Activated CD8-positive, alpha-beta memory T cell treated with anti-CD3 and anti-CD28 coated beads, Interleukin-2, amount 10 ng/mL, durations not matched to agents 7 days and 5 days (primary cell): ENCODE measurements around the gene CYP2J2. TPM values are rescaled to one million over a fixed set of nuclear protein-coding genes. Genes with fewer than 3 reads are reported as not detected.
"Not testable (repeated sequence)": the region's sequence is repeated elsewhere in the genome, so short reads cannot be mapped to it uniquely, and the experiment has no call there.

Experiments
- ATAC-seq: fragments of 150-1000 bp; cut with Tn5 transposase; one replicate; pipeline ENCODE4 v1.10.0; 2021; ENCODE audit warnings: moderate library complexity
- CTCF ChIA-PET: fragments of 350-600 bp; sonication (Branson Sonifier 250); formaldehyde crosslinking; loops from one replicate; lab custom pipeline; 2021; ENCODE audit warnings: antibody characterized with exemption; lab: Charles Lee
- DNase-seq: peaks from one replicate; pipeline ENCODE4 v3.0.0-alpha.2; 2020
- H3K27ac Mint-ChIP-seq: one replicate; pipeline ENCODE4 v1.8.0; 2021; ENCODE audit warnings: mild to moderate bottlenecking, mixed read lengths
- H3K27me3 Mint-ChIP-seq: one replicate; pipeline ENCODE4 v1.8.0; 2021; ENCODE audit warnings: mixed read lengths
- H3K36me3 Mint-ChIP-seq: one replicate; pipeline ENCODE4 v1.8.0; 2021; ENCODE audit warnings: mild to moderate bottlenecking, mixed read lengths
- H3K4me1 Mint-ChIP-seq: one replicate; pipeline ENCODE4 v1.8.0; 2021; ENCODE audit warnings: mixed read lengths
- H3K4me3 Mint-ChIP-seq: one replicate; pipeline ENCODE4 v1.8.0; 2021; ENCODE audit warnings: mild to moderate bottlenecking, moderate library complexity, mixed read lengths
- H3K9me3 Mint-ChIP-seq: one replicate; pipeline ENCODE4 v1.8.0; 2022; ENCODE audit warnings: low read depth, mixed read lengths
- total RNA-seq, 2 experiments: library from RNA; stranded (reverse); gene quantifications; one replicate each; pipeline ENCODE4 v1.2.3, GENCODE V29; 2021

Gene CYP2J2
- total RNA-seq, 2 experiments from 2014 or later, result 2.2 to 4.5 TPM

DNA sequence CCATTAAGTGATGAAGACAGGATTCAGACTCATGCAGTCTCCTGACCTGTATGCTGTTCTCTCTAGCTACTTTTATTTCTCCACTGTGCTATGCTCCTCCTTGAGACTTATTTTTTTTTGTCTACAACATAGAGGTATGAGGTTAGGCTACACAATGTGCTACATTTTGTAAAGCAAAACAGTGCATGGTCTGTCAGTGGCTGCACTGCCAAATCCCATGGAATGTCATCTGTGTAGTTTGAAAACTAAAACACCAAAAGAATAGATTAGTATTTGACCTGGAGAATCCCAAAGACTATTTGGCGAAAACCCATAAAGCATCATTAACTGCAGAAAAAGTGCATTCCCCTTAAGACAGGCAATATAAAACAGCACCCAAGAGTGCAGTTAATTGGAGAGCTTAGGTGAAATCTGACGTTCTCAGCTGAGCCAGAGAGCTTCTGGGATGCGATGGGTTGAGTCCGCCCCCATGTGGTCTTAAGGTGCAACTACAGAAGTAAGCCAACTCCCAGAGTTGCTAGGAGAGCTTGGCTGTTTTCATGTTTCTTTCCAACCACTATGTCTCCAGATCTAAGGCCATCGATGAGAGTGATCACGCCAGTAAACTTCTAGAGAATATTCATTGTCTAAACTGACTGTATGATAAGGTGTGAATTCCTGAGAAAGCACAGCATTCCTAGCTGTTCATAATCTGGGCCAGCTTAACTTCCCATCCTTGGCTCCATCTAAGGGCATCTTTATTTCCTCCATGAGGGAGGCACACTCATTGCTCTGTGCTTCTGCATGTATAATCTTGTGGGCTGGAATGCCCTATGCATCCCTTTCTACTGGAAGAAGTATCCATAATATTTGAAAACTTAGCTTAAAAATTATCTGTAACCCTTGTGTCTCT lies 20.7 kb upstream of the CYP2J2 start:
- Mint-ChIP-seq H3K9me3 (no peaks in the 10 kb centered on the region), H3K4me1 (no peaks in the 10 kb centered on the region), H3K4me3 (no peak overlapping the region), H3K27me3 (peaks cover 23% of the 10 kb centered on the region), H3K27ac (no peak overlapping the region), H3K36me3 (no peaks in the 10 kb centered on the region)
- CTCF ChIA-PET, result interaction anchor here (0.7 to 2.4 kb wide), 30 partner anchors 9 to 1431 kb away, joined by 3 to 36 read pairs (median 4); no protein-coding TSS in a partner anchor
- ATAC-seq (peak; percentile 84), DNase-seq (peak; percentile 68)

DNA sequence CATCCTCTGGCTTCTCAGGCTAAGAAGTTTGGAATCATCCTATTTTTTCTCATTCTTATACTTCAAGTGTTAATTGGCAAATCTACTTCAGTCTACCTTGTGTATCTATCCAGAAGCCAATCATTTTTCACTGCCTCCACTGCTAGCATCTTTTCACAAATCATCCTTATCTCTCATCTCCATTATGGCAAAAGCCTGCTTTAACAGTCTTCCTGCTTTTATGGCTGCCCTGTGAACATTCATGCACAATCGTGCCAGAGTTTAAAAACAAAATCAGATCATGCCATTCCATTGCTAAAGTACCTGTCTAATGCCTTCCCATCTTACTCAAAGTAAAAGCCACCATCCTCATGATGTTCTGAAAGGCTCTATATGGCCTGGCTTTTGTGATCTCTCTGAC lies 19.2 kb upstream of the CYP2J2 start:
- no peaks in the 10 kb centered on the region for H3K4me1 Mint-ChIP-seq
- no peak overlapping the region for H3K4me3 Mint-ChIP-seq
- H3K36me3 Mint-ChIP-seq, result no peaks in the 10 kb centered on the region
- H3K27ac Mint-ChIP-seq, result no peak overlapping the region
- CTCF ChIA-PET, result interaction anchor here (1.3 to 2.4 kb wide), 5 partner anchors 19 to 68 kb away, joined by 3 to 36 read pairs (median 20); no protein-coding TSS in a partner anchor
- ATAC-seq (no peak), DNase-seq (no peak)
- H3K27me3 Mint-ChIP-seq, result peaks cover 25% of the 10 kb centered on the region
- no peaks in the 10 kb centered on the region for H3K9me3 Mint-ChIP-seq

DNA sequence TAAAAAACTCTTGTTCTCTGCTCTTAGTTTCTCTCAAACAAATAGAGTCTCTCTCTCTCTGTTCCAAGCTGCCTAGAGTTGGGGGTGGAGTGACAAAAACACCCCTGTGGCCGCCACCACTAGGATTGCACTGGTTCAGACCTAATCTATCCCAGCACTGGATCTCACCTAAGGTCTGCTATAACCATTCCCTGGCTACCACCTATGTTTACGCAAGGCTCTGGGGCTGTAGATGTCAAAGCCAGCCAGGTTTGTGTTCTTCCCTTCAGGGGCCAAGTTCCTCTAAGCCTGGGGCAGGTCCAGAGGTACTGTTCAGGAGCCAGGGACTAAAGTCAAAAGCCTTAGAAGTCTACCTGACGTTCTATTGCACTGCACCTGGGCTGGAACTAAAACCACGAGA lies 12.8 kb upstream of the CYP2J2 start:
- H3K4me1 Mint-ChIP-seq, result no peaks in the 10 kb centered on the region
- no peaks in the 10 kb centered on the region for H3K9me3 Mint-ChIP-seq
- CTCF ChIA-PET, result no interaction called here
- DNase-seq (no peak), ATAC-seq (no peak)
- H3K4me3 Mint-ChIP-seq, result no peak overlapping the region
- no peaks in the 10 kb centered on the region for H3K36me3 Mint-ChIP-seq
- no peak overlapping the region for H3K27ac Mint-ChIP-seq
- H3K27me3 Mint-ChIP-seq, result peaks cover 33% of the 10 kb centered on the region

DNA sequence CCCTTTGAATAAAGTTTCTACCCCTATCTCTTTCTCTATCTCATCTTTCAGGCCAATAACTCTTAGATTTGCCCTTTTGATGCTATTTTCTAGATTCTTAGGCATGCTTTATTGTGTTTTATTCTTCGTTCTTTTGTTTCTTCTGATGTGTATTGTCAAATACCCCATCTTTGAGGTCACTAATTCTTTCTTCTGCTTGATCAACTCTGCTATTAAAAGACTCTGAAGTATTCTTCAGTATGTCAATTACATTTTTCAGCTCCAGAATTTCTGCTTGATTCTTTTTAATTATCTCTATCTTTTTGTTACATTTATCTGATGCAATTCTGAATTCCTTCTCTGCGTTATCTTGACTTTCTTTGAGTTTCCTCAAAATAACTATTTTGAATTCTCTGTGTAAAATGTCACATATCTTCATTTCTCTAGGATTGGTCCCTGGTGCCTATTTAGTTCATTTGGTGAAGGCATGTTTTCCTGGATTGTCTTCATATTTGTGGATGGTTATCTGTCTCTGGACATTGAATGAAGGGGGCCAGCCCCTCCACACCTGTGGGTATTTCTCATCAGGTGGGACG lies 11.2 kb upstream of the CYP2J2 start:
- no peak overlapping the region for H3K27ac Mint-ChIP-seq

DNA sequence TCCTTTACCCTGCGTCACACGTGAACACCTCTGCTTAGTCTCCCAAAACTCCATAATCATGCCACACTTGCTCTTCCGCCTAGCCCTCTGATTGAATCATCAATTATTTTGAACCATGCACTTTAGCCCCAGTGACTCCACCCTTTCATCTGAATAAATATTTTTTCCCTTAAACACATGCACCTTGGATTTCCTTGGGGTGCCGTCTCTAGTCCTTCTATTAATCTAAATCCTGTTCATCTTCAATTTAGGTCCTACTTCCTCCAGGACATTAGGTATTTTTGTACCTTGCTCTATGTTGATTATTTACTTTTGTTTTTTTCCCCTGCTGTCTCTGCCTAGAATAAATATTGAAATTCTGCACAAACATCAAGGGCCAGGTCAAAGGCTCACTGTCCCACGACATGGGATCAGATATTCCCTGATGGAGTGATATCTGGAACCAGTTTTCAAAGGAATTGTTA lies 9.8 kb upstream of the CYP2J2 start:
- no peak overlapping the region for H3K4me3 Mint-ChIP-seq
- CTCF ChIA-PET, result interaction anchor here (1.5 kb wide), 1 partner anchor 11 kb away, joined by 6 read pairs; no protein-coding TSS in a partner anchor
- H3K27ac Mint-ChIP-seq, result no peak overlapping the region
- ATAC-seq (no peak), DNase-seq (no peak)
- no peaks in the 10 kb centered on the region for H3K9me3 Mint-ChIP-seq
- no peaks in the 10 kb centered on the region for H3K36me3 Mint-ChIP-seq
- H3K27me3 Mint-ChIP-seq, result peaks cover 34% of the 10 kb centered on the region
- H3K4me1 Mint-ChIP-seq, result no peaks in the 10 kb centered on the region

More for the DNA sequence above, 11.2 kb upstream of the CYP2J2 start:
- CTCF ChIA-PET, result interaction anchor here (1.5 kb wide), 1 partner anchor 9 kb away, joined by 6 read pairs; no protein-coding TSS in a partner anchor
- Mint-ChIP-seq H3K4me1 (no peaks in the 10 kb centered on the region), H3K27me3 (peaks cover 38% of the 10 kb centered on the region), H3K4me3 (no peak overlapping the region), H3K36me3 (no peaks in the 10 kb centered on the region), H3K9me3 (no peaks in the 10 kb centered on the region)
- no peak for DNase-seq
- no peak for ATAC-seq

DNA sequence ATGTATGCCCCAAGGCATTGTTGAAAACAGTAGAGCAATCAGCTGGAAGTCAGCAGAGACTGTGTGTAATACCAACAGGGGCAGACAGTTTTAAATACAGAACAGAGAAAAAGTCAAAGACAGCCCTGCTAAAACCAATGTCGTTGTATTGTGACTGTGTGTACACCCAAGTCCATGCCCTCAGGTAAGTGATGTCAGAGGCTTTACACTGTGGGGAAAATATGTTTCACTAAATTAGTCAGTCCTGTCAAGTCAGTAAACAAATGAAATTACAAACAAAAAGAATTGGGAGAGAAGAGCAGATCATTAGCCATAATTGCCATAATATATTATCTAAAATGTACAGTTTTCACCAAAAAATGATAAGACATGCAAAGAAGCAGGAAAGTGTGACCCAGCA lies 2.4 kb upstream of the CYP2J2 start:
- H3K36me3 Mint-ChIP-seq, result peaks cover 13% of the 10 kb centered on the region
- no peak for ATAC-seq
- no peak for DNase-seq
- H3K27me3 Mint-ChIP-seq, result peaks cover 57% of the 10 kb centered on the region
- H3K4me1 Mint-ChIP-seq, result peaks cover 17% of the 10 kb centered on the region
- H3K27ac Mint-ChIP-seq, result no peak overlapping the region
- H3K9me3 Mint-ChIP-seq, result no peaks in the 10 kb centered on the region
- no peak overlapping the region for H3K4me3 Mint-ChIP-seq
- CTCF ChIA-PET, result interaction anchor here (1.1 to 1.2 kb wide), 3 partner anchors 18 to 49 kb away, joined by 3 to 4 read pairs (median 3); no protein-coding TSS in a partner anchor

DNA sequence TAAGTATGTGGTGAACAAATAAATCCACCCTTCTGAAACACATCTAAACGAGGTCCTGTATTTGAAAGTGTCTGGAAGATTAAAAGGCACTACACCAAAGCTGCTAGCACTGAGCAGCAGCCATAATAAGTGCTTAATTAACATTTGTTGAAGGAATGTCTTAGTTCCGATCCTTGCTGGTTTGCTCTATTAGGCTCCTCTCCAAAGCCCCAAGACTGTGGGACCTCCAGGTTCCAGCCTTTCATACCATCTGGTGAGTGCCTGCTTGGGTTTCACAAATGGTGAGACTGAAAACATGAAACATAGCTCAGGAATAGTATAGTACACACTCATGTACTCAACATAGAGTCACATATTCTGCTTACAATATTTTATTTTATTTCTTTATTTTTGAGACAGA lies 640 bp upstream of the CYP2J2 start:
- CTCF ChIA-PET, result interaction anchor here (1.0 kb wide), 1 partner anchor 20 kb away, joined by 3 read pairs; no protein-coding TSS in a partner anchor
- no peak overlapping the region for H3K27ac Mint-ChIP-seq
- peak overlapping the region; percentile 81 for H3K4me3 Mint-ChIP-seq
- H3K4me1 Mint-ChIP-seq, result peaks cover 17% of the 10 kb centered on the region
- ATAC-seq (no peak), DNase-seq (no peak)
- peaks cover 17% of the 10 kb centered on the region for H3K36me3 Mint-ChIP-seq
- peaks cover 56% of the 10 kb centered on the region for H3K27me3 Mint-ChIP-seq
- peaks cover 4% of the 10 kb centered on the region for H3K9me3 Mint-ChIP-seq

DNA sequence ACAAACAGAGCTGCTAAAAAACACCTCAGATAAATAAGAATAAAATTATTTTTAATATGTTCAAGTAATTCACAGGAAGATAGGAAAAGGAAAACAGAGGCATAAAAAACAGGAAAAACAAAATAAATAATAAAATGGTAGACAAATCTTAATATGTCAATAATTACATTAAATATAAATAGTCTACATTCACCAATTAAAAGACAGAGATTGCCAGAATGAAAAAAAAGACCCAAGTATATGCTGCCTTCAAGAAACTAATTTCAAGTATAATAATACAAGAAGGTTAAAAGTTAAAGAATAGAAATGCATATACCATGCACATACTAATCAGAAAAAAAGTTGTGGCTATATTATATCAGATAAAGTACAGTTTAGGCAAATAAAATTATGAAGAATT lies 1.9 kb downstream of the CYP2J2 start:
- DNase-seq, result no peak
- Mint-ChIP-seq H3K9me3 (peaks cover 4% of the 10 kb centered on the region), H3K27ac (no peak overlapping the region), H3K4me1 (peaks cover 25% of the 10 kb centered on the region), H3K36me3 (peaks cover 17% of the 10 kb centered on the region), H3K27me3 (peaks cover 55% of the 10 kb centered on the region), H3K4me3 (no peak overlapping the region)
- CTCF ChIA-PET, result interaction anchor here (0.8 to 1.4 kb wide), 2 partner anchors 14 to 45 kb away, joined by 3 read pairs; no protein-coding TSS in a partner anchor
- no peak for ATAC-seq

DNA sequence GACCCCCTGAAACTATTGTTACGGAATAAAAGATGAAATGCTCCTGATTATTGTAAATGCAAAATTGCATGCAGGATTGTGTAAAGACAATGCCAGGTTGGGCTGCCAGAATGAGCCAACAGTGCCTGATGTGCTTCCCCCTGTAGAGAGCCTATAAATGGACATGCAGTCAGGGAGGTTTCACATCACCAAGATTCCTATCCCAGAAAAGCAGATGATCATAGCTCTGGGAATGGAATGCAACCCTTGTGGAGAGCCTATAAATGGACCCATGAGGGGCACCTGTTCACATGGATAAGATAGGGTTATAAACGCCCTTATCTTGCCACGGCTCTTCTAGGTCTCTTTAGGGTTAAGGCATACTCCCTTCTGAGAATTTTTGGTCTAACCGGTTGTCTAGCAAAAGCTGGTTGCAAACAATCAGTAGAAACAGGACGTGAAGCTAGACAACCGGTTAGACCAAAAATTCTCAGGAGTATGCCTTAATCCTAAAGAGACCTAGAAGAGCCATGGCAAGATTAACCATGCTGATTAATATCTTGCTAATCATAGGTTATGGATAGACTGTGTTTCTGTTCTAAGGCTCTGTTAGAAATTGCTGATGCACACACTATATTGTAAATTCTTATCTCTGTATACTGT lies 5.2 kb downstream of the CYP2J2 start:
- Mint-ChIP-seq H3K27me3 (peaks cover 39% of the 10 kb centered on the region), H3K36me3 (peaks cover 17% of the 10 kb centered on the region), H3K4me1 (peaks cover 20% of the 10 kb centered on the region)
- H3K9me3 Mint-ChIP-seq, H3K27ac Mint-ChIP-seq, DNase-seq, H3K4me3 Mint-ChIP-seq, ATAC-seq, CTCF ChIA-PET: not testable (repeated sequence)

DNA sequence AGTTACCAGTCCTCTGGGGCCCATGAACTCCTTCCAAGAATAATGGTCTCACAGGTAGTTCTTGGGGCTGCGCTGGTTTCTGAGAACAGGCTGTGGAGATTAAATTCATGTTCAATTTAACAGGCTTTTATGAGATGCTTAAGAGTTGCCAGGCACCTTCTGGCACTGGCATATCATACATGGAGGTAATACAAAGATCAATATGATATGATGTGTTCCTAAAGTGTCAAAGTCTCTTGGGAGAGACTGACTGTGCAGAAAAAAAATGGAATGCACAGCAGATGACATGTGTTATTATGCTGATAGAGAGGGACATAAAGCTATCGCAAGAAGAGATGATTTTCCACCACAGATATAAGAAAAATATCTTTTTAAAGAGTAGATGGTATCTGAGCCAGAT lies 6.8 kb downstream of the CYP2J2 start:
- Mint-ChIP-seq H3K27me3 (peaks cover 35% of the 10 kb centered on the region), H3K27ac (no peak overlapping the region), H3K36me3 (peaks cover 6% of the 10 kb centered on the region), H3K4me1 (peaks cover 8% of the 10 kb centered on the region), H3K9me3 (peaks cover 4% of the 10 kb centered on the region), H3K4me3 (no peak overlapping the region)
- DNase-seq, result no peak
- CTCF ChIA-PET, result interaction anchor here (1.9 kb wide), 1 partner anchor 27 kb away, joined by 5 read pairs; no protein-coding TSS in a partner anchor
- ATAC-seq, result no peak

DNA sequence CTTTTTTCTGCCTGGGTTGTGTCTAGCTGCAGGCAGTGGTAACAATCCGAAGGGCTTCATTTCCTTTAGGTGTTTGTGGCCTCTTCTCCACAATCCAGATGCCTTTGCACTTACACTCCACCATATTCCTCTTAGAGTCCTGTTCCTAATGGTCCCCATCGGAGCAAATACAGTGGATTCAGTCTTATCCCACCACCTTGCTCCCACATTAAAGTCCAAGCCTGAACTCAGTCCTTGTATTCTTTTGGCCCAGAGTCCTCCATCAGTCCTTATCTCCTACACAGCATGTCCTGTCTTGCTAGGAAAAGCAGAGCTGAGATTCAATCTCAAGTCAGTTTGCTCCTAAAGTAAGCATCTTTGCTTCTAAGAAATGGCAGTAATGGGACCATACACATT lies 8.8 kb downstream of the CYP2J2 start:
- H3K27me3 Mint-ChIP-seq, result peaks cover 24% of the 10 kb centered on the region
- no peaks in the 10 kb centered on the region for H3K9me3 Mint-ChIP-seq
- no peak for ATAC-seq
- DNase-seq, result no peak
- no peak overlapping the region for H3K4me3 Mint-ChIP-seq
- CTCF ChIA-PET, result interaction anchor here (2.0 kb wide), 1 partner anchor 30 kb away, joined by 5 read pairs; no protein-coding TSS in a partner anchor
- no peak overlapping the region for H3K27ac Mint-ChIP-seq
- H3K36me3 Mint-ChIP-seq, result no peaks in the 10 kb centered on the region
- H3K4me1 Mint-ChIP-seq, result peaks cover 8% of the 10 kb centered on the region

DNA sequence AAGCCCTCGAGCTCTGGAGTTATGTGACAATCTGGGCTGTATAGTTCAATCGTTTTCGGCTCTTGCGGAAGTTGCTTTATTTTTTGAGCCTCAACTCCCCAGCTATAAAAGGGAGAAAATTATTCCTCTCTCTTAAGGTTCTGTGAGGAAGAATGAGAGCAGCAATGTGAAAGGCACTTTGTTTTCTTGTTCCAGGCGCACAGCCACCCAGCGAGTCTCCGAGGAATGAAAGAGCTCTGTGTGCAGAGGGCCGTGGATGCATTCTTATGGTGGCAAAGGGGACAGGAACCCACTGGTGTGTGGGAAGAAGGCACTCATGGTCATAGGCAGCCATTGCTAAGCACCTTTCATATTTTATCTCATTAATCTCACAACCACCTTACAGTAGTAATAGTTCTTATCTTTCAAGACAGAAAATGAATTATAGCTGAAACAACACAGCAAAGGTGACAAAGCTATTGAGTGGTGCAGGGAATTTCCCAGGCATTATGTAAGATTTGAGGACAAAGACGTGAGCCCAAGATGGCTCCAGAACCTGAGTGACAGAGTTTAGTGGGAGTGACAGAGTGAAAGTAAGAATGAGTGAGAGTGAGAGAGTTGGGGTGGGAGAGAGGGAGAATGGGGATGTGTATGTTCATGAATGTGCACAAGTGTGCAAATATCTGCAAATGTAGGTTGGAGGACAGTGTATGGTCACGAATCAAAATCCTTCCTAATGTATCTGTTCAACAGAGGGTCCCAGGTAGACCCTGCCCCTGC lies 9.4 kb downstream of the CYP2J2 start:
- Mint-ChIP-seq H3K4me3 (no peak overlapping the region), H3K36me3 (no peaks in the 10 kb centered on the region), H3K27ac (no peak overlapping the region), H3K9me3 (no peaks in the 10 kb centered on the region), H3K27me3 (peaks cover 20% of the 10 kb centered on the region), H3K4me1 (peaks cover 8% of the 10 kb centered on the region)
- ATAC-seq (no peak), DNase-seq (no peak)
- CTCF ChIA-PET, result interaction anchor here (0.9 to 2.0 kb wide), 2 partner anchors 14 to 30 kb away, joined by 3 to 5 read pairs; no protein-coding TSS in a partner anchor
